ENCODE results near the gene KSR1. TPM values are rescaled to one million over a fixed set of nuclear protein-coding genes. Genes with fewer than 3 reads are reported as not detected.
A peak's percentile ranks its signal among the peaks of the same experiment; 100 is the strongest.

The KSR1 gene
- total and polyA plus RNA-seq, 12 donors: 16.0 to 50.4 (median 38.5) TPM

DNA sequence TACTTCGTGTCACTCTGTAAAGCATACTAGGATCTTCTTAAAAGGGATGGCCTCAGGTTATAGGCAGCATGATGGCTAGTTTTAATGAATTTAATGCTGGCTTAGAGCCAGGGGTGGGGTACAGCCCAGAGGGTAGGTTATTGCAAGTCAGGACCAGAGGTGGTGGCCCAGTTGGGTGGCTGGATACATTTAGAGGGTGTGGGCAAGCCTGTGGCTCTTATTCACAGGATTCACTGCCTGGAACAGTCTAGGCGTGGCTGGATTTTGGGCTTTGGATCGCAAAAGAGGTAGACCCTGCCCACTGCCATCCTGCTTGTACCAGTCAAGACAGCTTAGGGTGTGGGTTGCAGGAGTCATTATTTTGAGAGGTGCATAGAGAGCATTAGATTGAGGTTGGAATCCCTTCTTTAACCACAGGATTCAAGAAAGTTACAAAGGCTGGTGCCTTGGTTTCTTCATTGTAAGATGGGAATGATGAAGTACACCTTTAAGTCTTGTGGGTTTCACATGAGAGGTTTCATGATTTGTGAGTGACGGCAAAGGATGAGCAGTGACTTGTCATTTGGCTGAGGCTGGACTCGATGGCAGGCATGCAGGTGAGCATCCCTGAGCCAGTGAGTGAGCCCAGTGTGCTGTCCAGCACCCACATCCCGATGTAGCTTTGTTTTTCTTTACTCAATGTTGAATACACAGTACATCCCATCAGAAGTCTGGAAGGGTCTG, 85.2 kb downstream of the KSR1 start:
- no peak for TF ChIP-seq POLR2A (IDR thresholded peaks at IDR 0.05)
- TF ChIP-seq, protein P1, sequence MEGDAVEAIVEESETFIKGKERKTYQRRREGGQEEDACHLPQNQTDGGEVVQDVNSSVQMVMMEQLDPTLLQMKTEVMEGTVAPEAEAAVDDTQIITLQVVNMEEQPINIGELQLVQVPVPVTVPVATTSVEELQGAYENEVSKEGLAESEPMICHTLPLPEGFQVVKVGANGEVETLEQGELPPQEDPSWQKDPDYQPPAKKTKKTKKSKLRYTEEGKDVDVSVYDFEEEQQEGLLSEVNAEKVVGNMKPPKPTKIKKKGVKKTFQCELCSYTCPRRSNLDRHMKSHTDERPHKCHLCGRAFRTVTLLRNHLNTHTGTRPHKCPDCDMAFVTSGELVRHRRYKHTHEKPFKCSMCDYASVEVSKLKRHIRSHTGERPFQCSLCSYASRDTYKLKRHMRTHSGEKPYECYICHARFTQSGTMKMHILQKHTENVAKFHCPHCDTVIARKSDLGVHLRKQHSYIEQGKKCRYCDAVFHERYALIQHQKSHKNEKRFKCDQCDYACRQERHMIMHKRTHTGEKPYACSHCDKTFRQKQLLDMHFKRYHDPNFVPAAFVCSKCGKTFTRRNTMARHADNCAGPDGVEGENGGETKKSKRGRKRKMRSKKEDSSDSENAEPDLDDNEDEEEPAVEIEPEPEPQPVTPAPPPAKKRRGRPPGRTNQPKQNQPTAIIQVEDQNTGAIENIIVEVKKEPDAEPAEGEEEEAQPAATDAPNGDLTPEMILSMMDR (IDR thresholded peaks at IDR 0.05): no peak
- H3K27ac ChIP-seq: peak overlapping the region; percentile 71 to 94 (median 90)
- H3K9me3 ChIP-seq (replicated peaks in 1 of 3): no peaks in the 10 kb centered on the region
- WGBS, 4 donors: 92 to 100% (median 96%) methylated on average over 6 of the region's 6 CpGs
- peaks cover 24 to 36% of the 10 kb centered on the region in 2 donors for H3K4me1 ChIP-seq (replicated peaks in 1 of 2)
- no peaks in the 10 kb centered on the region for H3K27me3 ChIP-seq
- H3K4me3 ChIP-seq: no peak overlapping the region
- intact Hi-C loops (cut with DNase I): no loop called here
- DNase-seq: no peak
- no peaks in the 10 kb centered on the region for H3K36me3 ChIP-seq (replicated peaks in 1 of 2)

DNA sequence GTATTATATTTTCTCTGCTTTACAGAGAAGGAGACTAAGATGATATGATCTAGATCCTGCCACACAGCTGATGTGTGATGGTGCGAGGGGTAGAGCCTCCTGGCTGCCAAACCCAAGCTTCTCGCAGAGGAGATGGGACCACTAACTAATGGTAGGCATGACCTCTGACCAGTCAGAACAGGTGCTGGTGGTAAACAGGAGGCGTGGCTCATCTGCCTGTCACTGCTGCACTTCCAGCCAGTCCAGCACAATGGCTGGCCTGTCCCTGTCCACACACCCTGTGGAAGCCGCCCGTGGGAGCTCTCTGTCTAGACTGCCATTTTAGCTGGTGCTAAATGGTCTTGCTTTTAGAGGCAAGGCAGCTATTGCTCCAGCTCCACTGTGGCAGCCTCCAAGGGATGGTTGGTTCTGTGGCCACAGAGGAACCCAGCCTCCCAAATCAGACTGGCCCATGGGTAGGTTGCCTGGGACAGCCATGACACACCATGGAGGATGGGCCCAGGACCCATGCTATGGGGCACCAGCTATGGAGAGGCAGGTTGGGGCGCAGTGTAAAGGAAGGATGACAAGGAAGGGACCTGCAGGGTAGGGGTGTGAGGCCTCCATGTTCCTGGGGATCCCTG, 86.7 kb downstream of the KSR1 start:
- intact Hi-C loops (cut with DNase I): no loop called here
- no peak overlapping the region for H3K27ac ChIP-seq
- no peaks in the 10 kb centered on the region for H3K27me3 ChIP-seq
- no peaks in the 10 kb centered on the region for H3K9me3 ChIP-seq (replicated peaks in 1 of 3)
- H3K4me1 ChIP-seq (replicated peaks in 1 of 2): peaks cover 24 to 36% of the 10 kb centered on the region in 2 donors
- no peaks in the 10 kb centered on the region for H3K36me3 ChIP-seq (replicated peaks in 1 of 2)
- 87 to 98% (median 97%) methylated on average over 4 to 6 of the region's 6 CpGs for WGBS, 4 donors
- DNase-seq: no peak
- H3K4me3 ChIP-seq: no peak overlapping the region
- no peak for TF ChIP-seq POLR2A (IDR thresholded peaks at IDR 0.05)
- TF ChIP-seq, protein P1 (IDR thresholded peaks at IDR 0.05): no peak

DNA sequence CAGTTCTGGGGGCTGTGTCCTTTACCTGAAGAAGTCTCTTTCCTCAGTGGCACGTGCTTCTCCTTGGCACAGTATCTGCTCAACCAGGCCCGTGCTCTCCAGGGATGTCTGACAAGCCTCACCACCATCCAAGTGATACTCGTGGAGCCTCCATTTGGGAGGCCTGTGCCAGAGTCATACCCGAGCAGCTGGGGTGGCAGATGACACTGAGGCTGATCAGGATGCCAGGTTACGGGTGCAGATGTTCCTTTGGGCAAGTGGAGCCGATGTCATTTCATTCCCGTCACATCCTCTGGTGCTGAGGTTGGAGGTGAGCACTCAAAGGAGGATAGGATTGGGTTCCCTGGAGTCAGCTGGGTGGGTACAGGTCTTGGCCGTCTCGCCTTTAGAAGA, 87.2 kb downstream of the KSR1 start:
- intact Hi-C loops (cut with DNase I): no loop called here
- H3K4me1 ChIP-seq (replicated peaks in 1 of 2): peaks cover 24 to 36% of the 10 kb centered on the region in 2 donors
- H3K4me3 ChIP-seq: no peak overlapping the region
- 80 to 98% (median 95%) methylated on average over 5 to 9 of the region's 9 CpGs for WGBS, 4 donors
- DNase-seq: no peak
- TF ChIP-seq, protein P1 (IDR thresholded peaks at IDR 0.05): no peak
- no peak for TF ChIP-seq POLR2A (IDR thresholded peaks at IDR 0.05)
- H3K27me3 ChIP-seq: no peaks in the 10 kb centered on the region
- no peak overlapping the region for H3K27ac ChIP-seq
- no peaks in the 10 kb centered on the region for H3K9me3 ChIP-seq (replicated peaks in 1 of 3)
- no peaks in the 10 kb centered on the region for H3K36me3 ChIP-seq (replicated peaks in 1 of 2)

DNA sequence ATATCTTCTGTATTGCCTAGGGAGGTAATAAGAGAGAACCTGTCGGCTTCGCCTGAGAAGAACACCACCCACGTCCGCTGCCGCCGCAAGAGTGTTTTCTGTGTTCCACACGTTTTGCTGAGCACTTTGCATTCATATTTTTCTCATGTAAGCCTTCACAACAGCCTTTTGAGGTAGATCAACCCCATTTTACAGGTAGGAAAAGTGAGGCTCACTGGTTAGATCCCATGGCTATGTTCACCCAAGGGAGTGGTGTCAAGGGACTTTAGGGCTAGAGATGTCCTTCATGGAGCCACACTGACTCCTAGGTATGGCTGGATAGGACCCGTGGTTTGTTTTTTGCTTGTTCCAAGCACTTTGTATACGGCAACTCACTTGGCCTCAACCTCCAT, 87.7 kb downstream of the KSR1 start:
- Histone ChIP-seq H3K27me3 (no peaks in the 10 kb centered on the region), H3K36me3 (replicated peaks in 1 of 2) (no peaks in the 10 kb centered on the region), H3K27ac (no peak overlapping the region), H3K4me1 (replicated peaks in 1 of 2) (peaks cover 24 to 36% of the 10 kb centered on the region in 2 donors), H3K9me3 (replicated peaks in 1 of 3) (no peaks in the 10 kb centered on the region), H3K4me3 (no peak overlapping the region)
- intact Hi-C loops (cut with DNase I): no loop called here
- DNase-seq: no peak
- 89 to 95% (median 93%) methylated on average over 9 of the region's 9 CpGs for WGBS, 4 donors
- TF ChIP-seq POLR2A (IDR thresholded peaks at IDR 0.05): no peak
- TF ChIP-seq, protein P1 (IDR thresholded peaks at IDR 0.05): no peak
